Skeletal muscle tissue (tissue), 4 donors: Measurements from ENCODE around the gene ADAP1. TPM values are rescaled to one million over a fixed set of nuclear protein-coding genes. Genes with fewer than 3 reads are reported as not detected.
"Not testable (repeated sequence)": the region's sequence is repeated elsewhere in the genome, so short reads cannot be mapped to it uniquely, and the experiment has no call there.

ENCODE experiments used
- H3K27ac ChIP-seq: one replicate; pipeline ENCODE4 v1.7.0; 2013; ENCODE audit warnings: mild to moderate bottlenecking, low read depth, low read length, inconsistent platforms
- H3K27me3 ChIP-seq, 3 donors: one replicate each; pipeline ENCODE4 v1.7.0; 2013; ENCODE audit warnings: low read length in 3 of 3; ENCODE audit not compliant: control insufficient read depth in 3 of 3, insufficient read depth in 3 of 3
- H3K36me3 ChIP-seq, 3 donors: one replicate each; pipeline ENCODE4 v1.7.0; 2013; ENCODE audit warnings: low read length in 3 of 3; ENCODE audit not compliant: control insufficient read depth in 3 of 3, insufficient read depth in 3 of 3
- H3K4me1 ChIP-seq, 3 donors: one replicate each; pipeline ENCODE4 v1.7.0; 2013; ENCODE audit warnings: low read length in 3 of 3, mild to moderate bottlenecking in 3 of 3; ENCODE audit not compliant: control insufficient read depth in 3 of 3, insufficient read depth in 3 of 3
- H3K4me3 ChIP-seq, 3 donors: one replicate each; pipeline ENCODE4 v1.7.0; 2013; ENCODE audit warnings: low read length in 3 of 3
- H3K9ac ChIP-seq, 3 donors: one replicate each; pipeline ENCODE4 v1.7.0; 2013; ENCODE audit warnings: low read length in 3 of 3, mild to moderate bottlenecking in 3 of 3, moderate library complexity in 2 of 3, low read depth in 1 of 3
- H3K9me3 ChIP-seq, 3 donors: one replicate each; pipeline ENCODE4 v1.7.0; 2013; ENCODE audit warnings: low read length in 3 of 3; ENCODE audit not compliant: control insufficient read depth in 3 of 3
- total RNA-seq: library from RNA; depleted of rRNA; stranded (reverse); fragments of >200 nt; gene quantifications from one replicate; pipeline ENCODE4 v1.2.3, GENCODE V29; 2014
- donor health status: Osteomylitis.

ADAP1 gene, protein sequence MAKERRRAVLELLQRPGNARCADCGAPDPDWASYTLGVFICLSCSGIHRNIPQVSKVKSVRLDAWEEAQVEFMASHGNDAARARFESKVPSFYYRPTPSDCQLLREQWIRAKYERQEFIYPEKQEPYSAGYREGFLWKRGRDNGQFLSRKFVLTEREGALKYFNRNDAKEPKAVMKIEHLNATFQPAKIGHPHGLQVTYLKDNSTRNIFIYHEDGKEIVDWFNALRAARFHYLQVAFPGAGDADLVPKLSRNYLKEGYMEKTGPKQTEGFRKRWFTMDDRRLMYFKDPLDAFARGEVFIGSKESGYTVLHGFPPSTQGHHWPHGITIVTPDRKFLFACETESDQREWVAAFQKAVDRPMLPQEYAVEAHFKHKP
- total RNA-seq: 1.0 TPM

DNA sequence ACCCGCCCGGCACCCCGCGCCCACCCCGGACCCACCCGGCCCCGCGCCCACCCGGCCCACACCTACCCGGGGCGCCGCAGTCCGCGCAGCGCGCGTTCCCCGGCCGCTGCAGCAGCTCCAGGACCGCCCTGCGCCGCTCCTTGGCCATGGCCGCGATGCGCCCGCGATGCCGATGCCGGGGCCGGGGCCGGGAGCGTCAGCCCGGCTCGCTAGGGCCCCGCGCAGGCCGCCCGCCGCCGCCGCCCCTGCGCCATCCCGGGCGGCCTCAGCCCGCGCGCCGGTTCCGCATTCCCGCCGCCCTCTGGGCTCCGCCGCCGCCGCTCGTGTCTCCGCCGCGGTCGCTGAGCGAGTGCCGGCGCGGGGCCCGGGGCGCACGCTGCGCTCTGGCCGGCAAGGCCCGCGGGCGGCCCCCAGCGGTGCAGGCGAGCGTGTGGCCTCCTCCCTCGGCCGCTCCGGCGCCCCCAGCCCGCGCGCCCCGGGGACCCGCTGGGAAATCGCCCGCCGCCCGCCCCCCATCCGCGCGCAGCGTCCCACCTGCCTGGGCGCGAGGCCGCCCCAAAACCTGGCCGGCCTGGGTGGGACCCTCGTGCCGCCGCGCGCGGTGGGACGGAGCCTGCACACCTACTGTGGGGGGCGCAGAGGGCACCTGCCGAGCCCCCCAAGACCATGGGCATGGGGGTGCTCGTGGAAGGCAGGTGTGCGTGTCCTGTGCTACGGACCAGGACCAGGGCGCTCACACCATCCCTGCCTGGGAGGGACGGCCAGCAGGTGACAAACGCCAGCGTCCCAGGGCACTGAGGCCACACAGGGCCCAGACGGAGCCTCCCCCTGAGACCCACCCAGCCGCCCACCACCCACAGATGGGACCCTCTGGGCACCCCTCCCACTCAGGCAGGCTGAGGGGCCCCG lies at the start of gene ADAP1:
ADAP1 (minus strand) TSS at position 351 of the 909 bp plus-strand sequence; CDS start at position 148, 203 bp downstream.
- Histone ChIP-seq H3K9ac (no peak within 1 kb of the TSS), H3K27ac (no peak within 1 kb of the TSS), H3K36me3 (no peaks in the 10 kb centered on the region), H3K4me1 (peaks cover 2 to 14% (median 9%) of the 10 kb centered on the region in 3 donors), H3K4me3 (peak within 1 kb of the TSS in 2 of 3 donors; percentile 29 to 33), H3K27me3 (peaks cover 31 to 58% (median 56%) of the 10 kb centered on the region in 3 donors), H3K9me3 (no peaks in the 10 kb centered on the region)

DNA sequence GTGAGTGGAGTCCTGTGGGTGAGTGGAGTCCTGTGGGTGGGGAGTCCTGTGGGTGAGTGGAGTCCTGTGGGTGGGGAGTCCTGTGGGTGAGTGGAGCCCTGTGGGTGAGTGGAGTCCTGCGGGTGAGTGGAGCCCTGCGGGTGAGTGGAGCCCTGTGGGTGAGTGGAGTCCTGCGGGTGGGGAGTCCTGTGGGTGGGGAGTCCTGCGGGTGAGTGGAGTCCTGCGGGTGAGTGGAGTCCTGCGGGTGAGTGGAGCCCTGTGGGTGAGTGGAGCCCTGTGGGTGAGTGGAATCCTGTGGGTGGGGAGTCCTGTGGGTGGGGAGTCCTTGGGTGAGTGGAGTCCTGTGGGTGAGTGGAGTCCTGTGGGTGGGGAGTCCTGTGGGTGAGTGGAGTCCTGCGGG lies 48.0 kb upstream of the ADAP1 start:
- H3K27me3 ChIP-seq, H3K36me3 ChIP-seq, H3K4me3 ChIP-seq, H3K9ac ChIP-seq, H3K4me1 ChIP-seq, H3K9me3 ChIP-seq, H3K27ac ChIP-seq: not testable (repeated sequence)

DNA sequence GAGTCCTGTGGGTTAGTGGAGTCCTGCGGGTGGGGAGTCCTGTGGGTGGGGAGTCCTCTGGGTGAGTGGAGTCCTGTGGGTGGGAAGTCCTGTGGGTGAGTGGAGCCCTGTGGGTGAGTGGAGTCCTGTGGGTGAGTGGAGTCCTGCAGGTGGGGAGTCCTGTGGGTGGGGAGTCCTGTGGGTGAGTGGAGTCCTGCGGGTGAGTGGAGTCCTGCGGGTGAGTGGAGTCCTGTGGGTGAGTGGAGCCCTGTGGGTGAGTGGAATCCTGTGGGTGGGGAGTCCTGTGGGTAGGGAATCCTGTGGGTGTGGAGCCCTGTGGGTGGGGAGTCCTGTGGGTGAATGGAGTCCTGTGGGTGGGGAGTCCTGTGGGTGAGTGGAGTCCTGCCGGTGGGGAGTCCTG lies 47.5 kb upstream of the ADAP1 start:
- H3K4me1 ChIP-seq, H3K4me3 ChIP-seq, H3K9ac ChIP-seq, H3K36me3 ChIP-seq, H3K27me3 ChIP-seq, H3K27ac ChIP-seq, H3K9me3 ChIP-seq: not testable (repeated sequence)

DNA sequence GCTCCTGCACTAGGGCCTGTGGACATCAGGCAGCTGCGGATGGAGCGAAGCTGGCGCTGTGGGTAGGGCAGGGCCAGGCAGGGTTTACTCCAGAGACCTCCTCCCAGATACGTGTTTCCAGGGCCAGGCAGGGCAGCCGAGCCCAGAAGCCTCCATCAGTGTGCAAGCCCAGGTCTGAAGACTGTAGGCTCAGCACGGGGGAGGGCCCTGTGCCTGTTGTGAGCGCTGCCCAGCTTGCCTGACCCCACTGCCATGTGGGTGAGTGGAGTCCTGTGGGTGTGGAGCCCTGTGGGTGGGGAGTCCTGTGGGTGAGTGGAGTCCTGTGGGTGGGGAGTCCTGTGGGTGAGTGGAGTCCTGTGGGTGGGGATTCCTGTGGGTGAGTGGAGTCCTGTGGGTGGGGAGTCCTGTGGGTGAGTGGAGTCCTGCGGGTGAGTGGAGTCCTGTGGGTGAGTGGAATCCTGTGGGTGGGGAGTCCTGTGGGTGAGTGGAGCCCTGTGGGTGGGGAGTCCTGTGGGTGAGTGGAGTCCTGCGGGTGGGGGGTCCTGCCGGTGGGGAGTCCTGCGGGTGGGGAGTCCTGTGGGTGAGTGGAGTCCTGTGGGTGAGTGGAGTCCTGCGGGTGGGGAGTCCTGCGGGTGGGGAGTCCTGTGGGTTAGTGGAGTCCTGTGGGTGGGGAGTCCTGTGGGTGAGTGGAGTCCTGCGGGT lies 46.7 kb upstream of the ADAP1 start:
- not testable (repeated sequence) for H3K9me3 ChIP-seq, H3K27me3 ChIP-seq, H3K36me3 ChIP-seq, H3K4me3 ChIP-seq, H3K27ac ChIP-seq, H3K9ac ChIP-seq, H3K4me1 ChIP-seq

DNA sequence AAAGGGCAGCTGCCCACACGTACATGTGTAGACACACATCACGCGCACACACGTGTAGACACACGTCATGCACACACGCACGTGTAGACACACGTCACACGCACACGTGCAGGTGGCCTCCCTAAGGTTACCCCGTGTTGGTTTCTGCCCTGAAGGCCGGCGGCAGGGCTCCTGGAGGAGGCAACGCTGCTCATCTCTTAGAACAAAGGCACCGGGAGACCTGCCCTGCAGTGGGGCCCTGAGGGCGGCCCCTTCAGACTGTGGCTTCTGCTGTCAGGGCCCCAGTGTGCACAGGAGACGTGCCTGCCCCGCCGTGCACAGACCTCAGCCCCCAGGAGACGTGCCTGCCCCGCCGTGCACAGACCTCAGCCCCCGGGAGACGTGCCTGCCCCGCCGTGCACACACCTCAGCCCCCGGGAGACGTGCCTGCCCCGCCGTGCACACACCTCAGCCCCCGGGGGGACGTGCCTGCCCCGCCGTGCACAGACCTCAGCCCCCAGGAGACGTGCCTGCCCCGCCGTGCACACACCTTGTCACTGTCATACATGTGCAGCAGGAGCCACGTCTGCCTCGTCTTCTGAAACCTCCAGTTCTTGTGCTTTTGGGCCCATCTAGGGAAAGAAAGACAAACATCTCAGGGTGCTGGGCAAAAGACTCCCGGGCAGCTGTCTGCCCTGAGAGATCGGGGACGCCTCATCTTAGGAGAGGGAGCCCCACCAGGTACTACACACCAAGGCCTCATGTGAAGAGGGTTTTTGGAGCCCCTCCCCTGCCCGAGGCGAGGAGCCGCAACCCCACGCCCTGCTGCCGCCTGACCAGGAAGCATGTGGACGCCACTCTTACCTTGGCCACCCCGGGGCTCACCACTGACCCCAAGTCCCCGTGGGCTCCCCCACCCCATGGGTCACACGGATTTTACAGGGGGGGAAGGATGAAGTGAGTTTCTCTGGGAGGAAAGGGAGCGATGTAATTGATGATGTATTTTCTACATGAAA lies 45.8 kb upstream of the ADAP1 start:
- H3K4me3 ChIP-seq: no peak overlapping the region
- no peak overlapping the region for H3K27ac ChIP-seq
- H3K27me3 ChIP-seq: no peaks in the 10 kb centered on the region
- H3K4me1 ChIP-seq: no peaks in the 10 kb centered on the region
- H3K36me3 ChIP-seq: peaks cover 6 to 11% (median 10%) of the 10 kb centered on the region in 3 donors
- H3K9ac ChIP-seq: no peak overlapping the region
- H3K9me3 ChIP-seq: no peaks in the 10 kb centered on the region

DNA sequence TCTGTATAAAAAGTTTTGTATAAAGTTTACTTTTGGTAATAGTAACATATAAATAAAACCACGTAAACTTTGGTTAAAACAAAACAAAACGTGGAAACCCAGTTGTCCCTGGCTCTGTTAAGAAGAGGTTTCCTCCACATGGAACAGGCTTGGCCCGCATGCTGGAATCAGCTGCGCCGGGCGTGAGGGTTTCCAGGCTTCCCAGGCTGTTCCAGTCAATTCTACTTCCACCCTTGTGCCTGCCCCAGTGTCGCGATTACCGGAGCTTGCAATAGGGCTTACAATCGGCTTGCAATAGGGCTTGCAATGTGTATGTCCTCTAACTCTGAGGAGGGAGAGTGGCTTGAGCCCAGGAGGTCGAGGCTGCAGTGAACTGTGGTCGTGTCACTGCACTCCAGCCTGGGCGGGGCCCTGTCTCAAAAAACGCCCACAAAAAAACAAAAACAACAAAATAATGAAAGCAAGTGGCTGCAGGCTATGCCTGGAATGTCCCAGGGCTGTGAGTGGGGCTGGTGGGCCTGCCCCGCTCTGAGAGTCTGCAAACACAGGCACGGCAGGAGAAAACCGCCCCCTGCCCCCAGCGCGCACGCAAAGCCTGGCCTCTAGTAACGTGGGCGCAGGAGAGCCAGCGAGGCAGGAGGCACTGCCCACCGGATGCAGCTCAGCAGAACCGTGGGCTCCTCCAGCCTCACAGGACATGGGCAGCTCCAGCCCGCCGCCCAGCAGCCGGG lies 44.8 kb upstream of the ADAP1 start:
- H3K27ac ChIP-seq: no peak overlapping the region
- H3K9me3 ChIP-seq: no peaks in the 10 kb centered on the region
- no peaks in the 10 kb centered on the region for H3K4me1 ChIP-seq
- no peaks in the 10 kb centered on the region for H3K27me3 ChIP-seq
- no peak overlapping the region for H3K9ac ChIP-seq
- no peak overlapping the region for H3K4me3 ChIP-seq
- peaks cover 6 to 11% (median 10%) of the 10 kb centered on the region in 3 donors for H3K36me3 ChIP-seq

DNA sequence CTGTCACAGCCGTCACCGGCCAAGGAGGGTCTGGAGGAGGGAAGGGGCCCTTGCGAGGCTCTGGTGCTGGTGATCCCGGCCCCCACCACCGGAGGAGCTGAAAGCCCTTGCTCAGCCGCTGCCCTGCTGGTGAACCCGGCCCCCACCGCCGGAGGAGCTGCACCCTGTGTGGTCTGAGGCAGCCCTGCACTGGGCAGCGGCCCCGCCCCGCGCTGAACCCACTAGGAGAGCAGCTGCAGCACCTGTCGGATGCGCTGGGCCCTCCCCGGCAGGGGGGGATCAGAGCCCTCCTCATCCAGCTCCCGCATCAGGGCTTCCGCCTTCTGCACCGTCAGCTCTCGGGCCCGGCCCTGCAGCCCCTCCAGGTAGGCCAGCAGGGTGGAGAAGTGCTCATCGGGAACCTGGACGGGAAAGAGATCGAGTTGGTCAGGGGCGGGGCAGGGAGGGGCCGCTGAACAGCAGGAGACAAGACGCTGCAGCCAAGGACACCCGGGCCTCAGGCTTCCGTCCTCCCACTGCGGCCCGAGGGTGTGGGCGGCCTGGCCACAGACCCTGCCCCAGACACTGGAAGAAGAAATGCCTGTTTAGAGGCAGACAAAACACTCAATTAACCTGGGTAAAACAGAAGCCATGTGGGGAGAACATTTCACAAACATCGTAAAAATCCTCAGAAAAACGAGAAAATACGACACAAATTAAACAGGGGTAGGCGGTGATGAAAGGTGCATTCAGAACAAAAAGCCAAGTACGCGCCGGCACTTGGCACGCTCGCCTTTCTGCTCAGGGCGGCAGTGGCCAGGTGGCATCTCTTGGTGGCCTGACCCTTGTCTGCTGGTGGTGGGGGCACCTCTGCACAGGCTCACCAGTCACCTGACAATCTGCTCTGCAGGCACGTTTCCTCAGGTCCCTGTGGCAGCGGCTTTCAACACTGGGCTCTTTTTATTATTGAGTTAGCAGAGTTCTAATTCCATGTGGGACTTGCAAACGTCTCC lies 43.2 kb upstream of the ADAP1 start:
- H3K27ac ChIP-seq: no peak overlapping the region
- peaks cover 3 to 9% (median 9%) of the 10 kb centered on the region in 3 donors for H3K4me1 ChIP-seq
- H3K4me3 ChIP-seq: no peak overlapping the region
- no peak overlapping the region for H3K9ac ChIP-seq
- no peaks in the 10 kb centered on the region for H3K9me3 ChIP-seq
- H3K27me3 ChIP-seq: peaks cover 2 to 3% (median 2%) of the 10 kb centered on the region in 3 donors
- H3K36me3 ChIP-seq: peaks cover 6 to 11% (median 10%) of the 10 kb centered on the region in 3 donors
